Breast epithelium (tissue), 4 donors: ENCODE measurements around the gene RBM28. TPM values are rescaled to one million over a fixed set of nuclear protein-coding genes. Genes with fewer than 3 reads are reported as not detected.
A peak's percentile ranks its signal among the peaks of the same experiment; 100 is the strongest.

Source experiments
- DNase-seq, 2 donors: peaks; one replicate each; pipeline ENCODE4 v3.0.0-alpha.2; 2019; ENCODE audit warnings: low spot score in 2 of 2
- H3K27ac ChIP-seq, 2 donors: fragments of 200-600 bp; sonication (generic) in 1 of 2; one replicate each; pipeline ENCODE4 v1.5.1; 2016 to 2019; ENCODE audit warnings: mild to moderate bottlenecking in 1 of 2
- H3K27me3 ChIP-seq, 2 donors: fragments of 200-600 bp; sonication (generic) in 1 of 2; one replicate each; pipeline versions ENCODE4 v1.5.1 to v1.6.0; 2017 to 2019; ENCODE audit warnings: control low read depth in 1 of 2, mild to moderate bottlenecking in 1 of 2
- H3K36me3 ChIP-seq: fragments of 200-600 bp; one replicate; pipeline ENCODE4 v1.5.1; 2019
- H3K4me1 ChIP-seq, 2 donors: fragments of 200-600 bp; sonication (generic); one replicate each; pipeline ENCODE4 v1.5.1; 2016 to 2019; ENCODE audit warnings: control low read depth in 1 of 2
- H3K4me3 ChIP-seq, 3 donors: fragments of 200-600 bp; sonication (generic); 1 replicate in 2 of 3; 2 replicates in 1 of 3; pipeline ENCODE4 v1.5.1; 2016 to 2019; ENCODE audit warnings: mild to moderate bottlenecking in 3 of 3, moderate library complexity in 2 of 3
- H3K9me3 ChIP-seq, 2 donors: fragments of 200-600 bp; sonication (generic) in 1 of 2; one replicate each; pipeline ENCODE4 v1.5.1; 2016 to 2019; ENCODE audit warnings: control low read depth in 1 of 2
- POLR2A ChIP-seq: fragments of 450-650 bp; IDR thresholded peaks from one replicate; pipeline ENCODE4 v1.6.1; 2016; ENCODE audit warnings: antibody characterized with exemption, mild to moderate bottlenecking, moderate library complexity
- POLR2AphosphoS5 ChIP-seq, 3 donors: sonication (generic); formaldehyde crosslinking; IDR thresholded peaks; one replicate each; pipeline ENCODE4 v1.6.1; 2017; ENCODE audit warnings: antibody characterized with exemption in 3 of 3
- intact Hi-C: fragments of 100-400 bp; cut with DNase I; formaldehyde crosslinking; loops from one replicate; pipeline ENCODE4 v1.15.1; 2023; ENCODE audit warnings: low total_unique reads
- total RNA-seq, 3 donors: library from RNA; depleted of rRNA; stranded (reverse); fragments of >200 nt; gene quantifications; one replicate each; pipeline ENCODE4 v1.1.0, GENCODE V29; 2016
- TF ChIP-seq, protein P1 (sequence below), 3 donors: fragments of 450-650 bp; IDR thresholded peaks; one replicate each; pipeline ENCODE4 v1.5.1; 2016 to 2017; ENCODE audit warnings: antibody characterized with exemption in 3 of 3, mild to moderate bottlenecking in 3 of 3, moderate library complexity in 3 of 3

RBM28 gene
- total RNA-seq, 3 donors from 2014 or later = 28.8 to 47.5 (median 35.7) TPM

DNA sequence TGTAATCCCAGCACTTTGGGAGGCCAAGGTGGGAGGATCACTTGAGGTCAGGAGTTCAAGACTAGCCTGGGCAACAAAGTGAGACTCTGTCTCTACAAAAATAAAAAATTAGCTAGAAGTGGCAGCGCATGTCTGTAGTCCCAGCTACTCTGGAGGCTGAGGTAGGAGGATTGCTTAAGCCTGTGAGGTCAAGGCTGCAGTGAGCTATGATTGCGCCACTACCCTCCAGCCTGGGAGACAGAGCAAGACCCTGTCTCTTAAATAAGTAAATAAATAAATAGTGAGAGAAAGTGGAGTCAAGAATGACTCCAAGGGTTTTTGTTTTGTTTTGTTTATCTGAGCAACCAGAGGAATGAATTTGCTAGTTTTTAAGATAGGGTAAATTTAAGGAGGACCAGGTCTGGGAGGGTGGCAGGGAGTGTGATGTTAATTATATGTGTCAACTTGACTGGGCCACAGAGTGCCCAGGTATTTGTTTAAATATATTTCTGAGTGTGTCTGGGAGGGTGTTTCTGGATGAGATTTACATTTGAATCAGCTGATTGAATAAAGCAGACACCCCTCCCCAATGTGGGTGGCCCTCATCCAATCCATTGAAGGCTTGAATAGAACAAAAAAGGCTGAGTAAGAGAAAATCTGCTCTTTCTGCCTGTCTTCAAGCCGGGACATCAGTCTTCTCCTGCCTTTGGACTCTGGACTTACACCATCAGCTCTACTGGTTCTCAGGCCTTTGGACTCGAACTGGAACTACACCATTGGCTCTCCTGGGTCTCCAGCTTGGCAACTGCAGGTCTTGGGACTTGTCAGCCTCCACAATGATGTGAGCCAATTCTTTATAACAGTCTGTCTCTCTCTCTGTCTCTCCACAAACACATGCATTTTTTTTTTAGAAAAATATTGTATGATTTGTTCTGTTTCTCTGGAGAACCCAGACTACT lies 42.5 kb upstream of the RBM28 start:
- H3K4me1 ChIP-seq = no peaks in the 10 kb centered on the region
- no peak overlapping the region for H3K27ac ChIP-seq
- no peak overlapping the region for H3K4me3 ChIP-seq
- H3K27me3 ChIP-seq = no peaks in the 10 kb centered on the region
- no peaks in the 10 kb centered on the region for H3K9me3 ChIP-seq
- no peaks in the 10 kb centered on the region for H3K36me3 ChIP-seq
- intact Hi-C loops = no loop called here
- no peak for TF ChIP-seq POLR2A
- DNase-seq = no peak

DNA sequence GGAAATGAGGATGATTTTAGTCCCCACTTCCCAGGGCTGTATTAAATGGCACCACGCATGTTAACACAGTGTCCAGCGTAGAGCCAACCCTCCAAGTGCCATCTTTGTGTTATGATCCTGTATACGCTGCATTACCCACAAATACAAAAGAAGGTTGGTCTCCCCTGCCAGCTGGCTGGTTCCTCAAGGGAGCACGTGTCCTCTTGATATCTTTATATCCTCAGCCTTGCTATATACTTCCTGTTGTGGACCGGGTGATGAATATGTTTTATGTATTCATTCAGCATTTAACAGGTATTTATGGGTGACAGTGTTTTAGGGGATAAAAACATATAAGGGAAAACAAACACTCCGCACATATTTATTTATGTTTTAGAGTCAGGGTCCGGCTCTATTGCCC lies 41.0 kb upstream of the RBM28 start:
- Histone ChIP-seq H3K4me1 (no peaks in the 10 kb centered on the region), H3K4me3 (no peak overlapping the region), H3K27ac (no peak overlapping the region), H3K9me3 (no peaks in the 10 kb centered on the region), H3K27me3 (no peaks in the 10 kb centered on the region), H3K36me3 (no peaks in the 10 kb centered on the region)
- TF ChIP-seq POLR2A = no peak
- TF ChIP-seq, protein P1, sequence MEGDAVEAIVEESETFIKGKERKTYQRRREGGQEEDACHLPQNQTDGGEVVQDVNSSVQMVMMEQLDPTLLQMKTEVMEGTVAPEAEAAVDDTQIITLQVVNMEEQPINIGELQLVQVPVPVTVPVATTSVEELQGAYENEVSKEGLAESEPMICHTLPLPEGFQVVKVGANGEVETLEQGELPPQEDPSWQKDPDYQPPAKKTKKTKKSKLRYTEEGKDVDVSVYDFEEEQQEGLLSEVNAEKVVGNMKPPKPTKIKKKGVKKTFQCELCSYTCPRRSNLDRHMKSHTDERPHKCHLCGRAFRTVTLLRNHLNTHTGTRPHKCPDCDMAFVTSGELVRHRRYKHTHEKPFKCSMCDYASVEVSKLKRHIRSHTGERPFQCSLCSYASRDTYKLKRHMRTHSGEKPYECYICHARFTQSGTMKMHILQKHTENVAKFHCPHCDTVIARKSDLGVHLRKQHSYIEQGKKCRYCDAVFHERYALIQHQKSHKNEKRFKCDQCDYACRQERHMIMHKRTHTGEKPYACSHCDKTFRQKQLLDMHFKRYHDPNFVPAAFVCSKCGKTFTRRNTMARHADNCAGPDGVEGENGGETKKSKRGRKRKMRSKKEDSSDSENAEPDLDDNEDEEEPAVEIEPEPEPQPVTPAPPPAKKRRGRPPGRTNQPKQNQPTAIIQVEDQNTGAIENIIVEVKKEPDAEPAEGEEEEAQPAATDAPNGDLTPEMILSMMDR (IDR thresholded peaks at IDR 0.05) = no peak
- no peak for TF ChIP-seq POLR2AphosphoS5 (IDR thresholded peaks at IDR 0.05)
- intact Hi-C loops = no loop called here
- no peak for DNase-seq

DNA sequence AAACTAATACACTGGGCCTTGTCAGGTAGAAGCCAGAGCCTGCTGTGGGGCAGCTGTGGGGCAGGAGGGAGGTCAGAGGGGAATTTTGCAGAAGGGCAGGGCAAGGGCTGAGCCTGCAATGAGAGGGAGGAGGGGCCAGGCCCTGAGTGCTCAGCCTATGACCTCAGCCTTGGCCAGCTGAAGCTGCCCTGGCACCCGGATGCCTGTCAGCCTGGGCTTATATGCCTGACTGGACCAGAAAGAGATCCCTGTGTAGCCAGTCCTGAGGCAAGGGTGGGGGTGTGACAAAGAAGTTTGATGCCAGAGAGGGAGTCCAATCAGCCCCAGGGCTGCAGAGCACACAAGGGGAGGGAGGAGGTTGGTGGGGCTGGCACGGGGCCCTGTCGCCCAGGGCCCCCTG lies 40.1 kb upstream of the RBM28 start:
- Histone ChIP-seq H3K4me3 (no peak overlapping the region), H3K27ac (no peak overlapping the region), H3K27me3 (no peaks in the 10 kb centered on the region), H3K36me3 (no peaks in the 10 kb centered on the region), H3K9me3 (no peaks in the 10 kb centered on the region), H3K4me1 (no peaks in the 10 kb centered on the region)
- intact Hi-C loops = no loop called here
- TF ChIP-seq POLR2A (no peak), POLR2AphosphoS5 (IDR thresholded peaks at IDR 0.05) (no peak)
- TF ChIP-seq, protein P1 (IDR thresholded peaks at IDR 0.05) = no peak
- peak in 1 of 2 donors; percentile 50 for DNase-seq

DNA sequence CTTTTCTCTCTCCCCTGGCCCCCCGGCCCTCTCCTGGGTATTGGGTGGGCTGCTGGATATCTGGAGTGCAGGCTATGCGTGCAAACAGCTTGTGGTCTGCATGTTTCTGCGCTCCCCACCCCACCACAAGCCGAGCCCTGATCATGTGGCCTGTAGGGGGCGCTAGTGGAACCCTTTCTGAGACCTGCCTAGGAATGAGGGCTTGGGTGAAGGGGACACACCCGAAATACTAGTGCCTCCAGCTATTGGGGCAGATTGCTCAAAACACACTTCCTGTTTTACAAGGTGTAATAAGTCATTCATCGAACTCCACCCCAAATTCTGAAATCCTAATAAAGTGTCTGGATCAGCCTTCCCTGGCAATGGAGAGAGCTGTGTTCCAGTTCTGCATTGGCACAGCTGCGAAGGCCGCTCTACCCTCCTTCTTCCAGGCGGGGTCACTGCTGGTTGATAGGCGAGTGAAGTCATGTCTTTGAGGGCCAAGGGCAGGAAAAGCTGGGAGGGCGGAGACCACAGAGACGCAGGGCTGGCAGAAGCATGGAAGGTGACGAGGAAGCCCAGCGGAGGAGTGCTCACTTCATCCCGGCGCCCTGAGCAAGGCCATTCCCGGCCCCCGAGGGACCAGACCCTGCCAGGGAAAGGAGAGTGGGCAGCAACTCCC lies 37.6 kb upstream of the RBM28 start:
- Histone ChIP-seq H3K4me3 (no peak overlapping the region), H3K27ac (no peak overlapping the region), H3K4me1 (no peaks in the 10 kb centered on the region), H3K27me3 (no peaks in the 10 kb centered on the region), H3K9me3 (no peaks in the 10 kb centered on the region), H3K36me3 (no peaks in the 10 kb centered on the region)
- no peak for TF ChIP-seq POLR2AphosphoS5 (IDR thresholded peaks at IDR 0.05)
- TF ChIP-seq, protein P1 (IDR thresholded peaks at IDR 0.05) = no peak
- no peak for TF ChIP-seq POLR2A
- intact Hi-C loops = no loop called here
- DNase-seq = no peak

DNA sequence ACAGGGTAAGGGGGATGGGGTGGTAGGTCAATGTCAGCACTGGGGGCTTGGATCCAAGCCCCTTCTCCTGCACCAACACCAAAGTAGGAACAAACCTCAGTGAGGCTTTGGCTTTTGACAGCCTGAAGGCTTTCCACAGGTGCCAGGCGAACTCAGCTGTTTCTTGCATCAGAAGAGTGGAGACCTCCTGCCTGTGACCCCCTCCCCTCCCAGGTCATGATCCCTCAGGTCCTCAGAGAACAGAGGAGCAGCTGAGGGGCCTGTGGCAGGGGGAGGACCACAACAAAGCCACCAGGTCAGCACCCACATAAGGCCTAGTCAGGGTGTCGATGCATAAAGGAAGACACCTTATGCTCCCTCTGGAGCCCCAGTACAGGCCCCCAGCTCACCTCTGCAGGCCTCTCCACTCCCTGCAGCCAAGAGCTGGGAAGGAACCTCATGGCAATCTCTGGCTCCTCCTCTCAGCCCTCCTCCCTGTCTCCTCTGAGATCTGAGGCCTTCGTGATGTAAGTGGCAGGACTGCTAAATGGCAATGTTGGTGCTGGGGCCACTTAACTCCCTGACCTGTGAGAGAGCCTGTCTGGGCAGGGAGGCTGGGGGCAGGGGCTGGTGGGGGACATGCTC lies 36.9 kb upstream of the RBM28 start:
- Histone ChIP-seq H3K9me3 (no peaks in the 10 kb centered on the region), H3K4me1 (no peaks in the 10 kb centered on the region), H3K27ac (no peak overlapping the region), H3K27me3 (no peaks in the 10 kb centered on the region), H3K36me3 (no peaks in the 10 kb centered on the region), H3K4me3 (no peak overlapping the region)
- intact Hi-C loops = no loop called here
- TF ChIP-seq, protein P1 (IDR thresholded peaks at IDR 0.05) = no peak
- TF ChIP-seq POLR2A (no peak), POLR2AphosphoS5 (IDR thresholded peaks at IDR 0.05) (no peak)
- no peak for DNase-seq
